GDM1 (cell line): Measurements from ENCODE around the gene SMTNL1.
A peak's percentile ranks its signal among the peaks of the same experiment; 100 is the strongest.

Source experiments
- DNase-seq: peaks from one replicate; lab custom pipeline; 2025; lab: John Stamatoyannopoulos, UW

SMTNL1 gene

GRCh38 chr11:57544566-57544965 lies 7.2 kb downstream of the SMTNL1 start:
- DNase-seq, result no peak

- no peak for DNase-seq
These were observed 8.5 kb downstream of the SMTNL1 start for GRCh38 chr11:57545883-57546282.

GRCh38 chr11:57546451-57546850 lies 9.1 kb downstream of the SMTNL1 start:
- DNase-seq, result no peak

GRCh38 chr11:57546869-57547475 lies 9.6 kb downstream of the SMTNL1 start:
- no peak for DNase-seq

GRCh38 chr11:57547854-57548377 lies 10.5 kb downstream of the SMTNL1 start:
- DNase-seq, result no peak

GRCh38 chr11:57549983-57550382 lies 12.6 kb downstream of the SMTNL1 start:
- no peak for DNase-seq

GRCh38 chr11:57551941-57552340 lies 14.5 kb downstream of the SMTNL1 start:
- no peak for DNase-seq

- DNase-seq, result no peak
These were observed 15.1 kb downstream of the SMTNL1 start for GRCh38 chr11:57552479-57552878.

- DNase-seq, result no peak
These were observed 18.0 kb downstream of the SMTNL1 start for GRCh38 chr11:57555393-57555792.

GRCh38 chr11:57556041-57556440 lies 18.6 kb downstream of the SMTNL1 start:
- DNase-seq, result no peak

GRCh38 chr11:57560146-57560545 lies 22.8 kb downstream of the SMTNL1 start:
- DNase-seq, result no peak

GRCh38 chr11:57562596-57562995 lies 25.2 kb downstream of the SMTNL1 start:
- DNase-seq, result no peak

GRCh38 chr11:57566005-57566904 lies 28.9 kb downstream of the SMTNL1 start:
- DNase-seq, result peak; percentile 33

- DNase-seq, result no peak
These were observed 29.6 kb downstream of the SMTNL1 start for GRCh38 chr11:57566905-57567514.

- peak; percentile 50 for DNase-seq
These were observed 30.3 kb downstream of the SMTNL1 start, which contains the start of gene UBE2L6 for GRCh38 chr11:57567515-57568329. UBE2L6 (minus strand) TSS chr11:57567672; CDS start chr11:57567611, 61 bp downstream.

GRCh38 chr11:57568330-57568766 lies 31.0 kb downstream of the SMTNL1 start:
- DNase-seq, result peak; percentile 71

GRCh38 chr11:57571606-57572005 lies 34.2 kb downstream of the SMTNL1 start:
- peak; percentile 76 for DNase-seq

GRCh38 chr11:57574061-57574460 lies 36.7 kb downstream of the SMTNL1 start:
- DNase-seq, result no peak

GRCh38 chr11:57584341-57584740 lies 46.9 kb downstream of the SMTNL1 start:
- DNase-seq, result no peak

- no peak for DNase-seq
These were observed 47.9 kb downstream of the SMTNL1 start for GRCh38 chr11:57585301-57585700.

- DNase-seq, result no peak
These were observed 49.4 kb downstream of the SMTNL1 start for GRCh38 chr11:57586711-57587245.
